K562 treated with DMSO at 1 percent for 48 hours (cell line): ENCODE data around the gene TUBGCP6. TPM values are rescaled to one million over a fixed set of nuclear protein-coding genes. Genes with fewer than 3 reads are reported as not detected.

Experiments used
- total RNA-seq: library from RNA; unstranded; fragments of 300-600 nt; gene quantifications from 2 replicates; pipeline ENCODE4 v1.2.3, GENCODE V29; 2022; ENCODE audit warnings: low replicate concordance; ENCODE audit errors: extremely low read depth

Gene TUBGCP6
- total RNA-seq, result not detected in 2 replicates

GRCh38 chr22:50244420-50245213 lies at the start of gene TUBGCP6:
TSS of gene TUBGCP6 (minus strand) at chr22:50245023. CDS start at chr22:50244459, 564 bp downstream.

DNA sequence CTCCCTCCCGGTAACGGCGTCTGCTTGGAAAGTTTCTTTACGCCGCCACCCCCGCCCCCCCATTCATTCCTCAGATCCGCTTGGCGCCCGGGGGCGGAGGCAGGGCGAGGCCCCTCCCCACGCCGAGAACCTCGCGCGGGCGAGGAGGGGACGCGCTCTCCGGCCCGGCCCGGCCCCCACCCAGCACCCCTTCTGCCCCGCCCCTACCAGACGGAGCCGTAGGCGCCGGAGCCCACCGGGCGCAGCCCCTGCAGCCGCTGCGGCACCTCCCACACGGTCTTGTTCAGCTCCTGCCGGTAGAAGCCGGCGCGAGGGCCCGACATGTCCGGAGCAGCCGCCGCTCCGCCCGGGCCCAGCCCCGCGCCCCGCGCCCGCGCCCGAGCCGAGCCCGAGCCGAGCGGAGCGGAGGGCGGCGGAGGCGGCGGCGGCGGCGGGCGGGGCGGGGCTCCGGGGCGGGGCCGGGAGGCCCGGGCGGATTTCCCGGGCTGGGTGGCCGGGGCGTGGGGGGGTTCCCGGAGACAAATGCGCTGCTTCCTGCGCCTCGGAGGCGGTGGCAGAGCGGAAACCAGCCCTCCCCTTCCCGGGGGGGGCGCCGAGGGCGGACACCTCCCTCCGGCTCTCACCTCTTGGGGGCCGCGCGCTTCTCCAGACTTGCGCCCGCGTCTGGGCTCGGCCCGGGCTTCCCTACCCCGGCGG lies 25.3 kb upstream of the TUBGCP6 start, which contains the start of gene MAPK11:
TSS of gene MAPK11 (minus strand) at position 411 of the 696 bp plus-strand sequence. CDS start at position 323, 88 bp downstream.

DNA sequence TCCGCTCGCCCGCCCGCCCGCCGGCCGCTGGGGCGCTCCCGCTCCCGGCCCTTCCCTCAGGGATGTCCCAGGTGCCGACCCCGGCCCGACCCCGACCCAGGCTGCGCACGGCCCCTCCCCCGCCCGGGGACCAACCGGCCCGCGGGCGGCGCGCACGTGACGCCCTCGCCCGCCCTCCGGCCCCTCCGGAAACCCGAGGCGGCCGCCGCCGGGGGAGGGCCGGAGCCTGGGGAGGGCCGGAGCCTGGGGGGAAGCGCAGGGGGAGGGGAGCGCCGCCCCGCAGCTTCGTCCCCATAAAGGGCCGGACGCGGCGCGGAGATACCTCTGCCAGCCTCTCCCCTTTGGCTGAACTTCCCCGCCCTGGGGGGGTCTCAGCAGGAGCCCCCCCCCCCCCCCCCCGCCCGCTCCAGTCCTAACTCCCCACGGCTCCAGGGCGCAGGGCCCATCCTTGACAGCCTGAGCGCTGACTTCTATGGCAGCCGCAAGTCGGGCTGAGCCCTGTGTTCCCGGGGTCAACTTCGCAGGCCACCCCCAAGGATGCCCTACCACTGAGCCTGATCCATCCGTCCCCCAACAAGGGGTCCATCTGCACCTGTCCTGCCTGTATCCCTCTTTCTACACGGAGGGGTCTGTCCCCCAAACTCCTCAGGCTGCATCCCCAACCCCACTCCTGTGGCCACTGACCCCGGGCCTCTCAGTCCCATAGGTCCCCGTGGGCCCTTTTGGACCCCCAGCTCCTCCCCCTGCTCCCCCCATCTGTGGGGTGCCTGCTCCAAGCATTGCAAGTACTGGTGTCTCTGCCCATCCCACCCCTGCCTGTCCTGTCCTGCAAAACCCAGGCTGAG lies 17.0 kb upstream of the TUBGCP6 start, which contains the start of gene MAPK12:
TSS of gene MAPK12 (minus strand) at position 69 of the 845 bp plus-strand sequence. CDS start 174 bp downstream, outside the sequence.

GRCh38 chr22:50250555-50251476 lies 6.0 kb upstream of the TUBGCP6 start, which contains the start of gene HDAC10:
TSS of gene HDAC10 (minus strand) at chr22:50251265. CDS start at chr22:50251032, 233 bp downstream.

GRCh38 chr22:50200461-50201190 lies 44.2 kb downstream of the TUBGCP6 start, which contains the start of gene SELENOO:
TSS of gene SELENOO (plus strand) at chr22:50201011. CDS start at chr22:50201037, 26 bp downstream.

DNA sequence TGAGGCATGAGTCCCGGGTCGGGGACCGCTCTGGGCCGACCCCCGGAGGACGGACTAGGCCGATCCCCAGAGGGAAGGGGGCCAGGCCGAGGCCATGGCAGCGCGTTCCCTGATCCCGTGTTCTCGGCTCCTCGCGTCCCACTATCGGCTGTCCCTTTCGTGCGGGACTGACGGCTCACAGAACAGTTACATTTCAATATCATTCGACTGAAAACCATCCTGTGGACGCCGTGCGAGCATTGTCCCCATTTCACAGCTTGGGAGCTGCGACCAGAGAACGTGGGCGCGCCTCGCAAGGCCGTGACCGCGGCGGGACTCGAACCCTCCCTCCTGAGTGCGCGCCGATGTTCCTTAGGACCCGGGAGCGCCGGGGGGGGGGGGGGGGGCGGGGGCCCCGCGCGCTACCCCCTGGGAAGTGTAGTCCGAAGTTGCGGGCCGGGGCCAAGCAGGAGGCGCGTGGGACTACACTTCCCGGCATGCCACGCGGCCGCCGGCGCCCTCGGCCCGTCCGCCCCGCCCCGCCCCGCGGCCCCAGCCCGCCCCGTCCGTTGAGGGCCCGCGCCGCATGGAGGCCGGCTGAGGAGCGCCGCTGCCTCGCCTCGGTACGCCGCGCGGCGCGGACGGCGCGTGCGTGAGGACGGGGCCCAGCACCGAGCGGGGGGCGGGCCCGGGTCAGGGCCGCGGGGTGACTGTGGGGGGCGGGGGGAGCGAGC lies 59.3 kb downstream of the TUBGCP6 start, which contains the start of gene TRABD:
TSS of gene TRABD (plus strand) at position 539 of the 713 bp plus-strand sequence. CDS start 7,148 bp downstream, outside the sequence.

GRCh38 chr22:50170453-50171318 lies 74.1 kb downstream of the TUBGCP6 start, which contains the start of gene PANX2:
TSS of gene PANX2 (plus strand) at chr22:50170731. CDS start at chr22:50170731, 0 bp downstream.

Other genes starting within 250 kb of the TUBGCP6 start
- not detected in 2 replicates for gene IL17REL, start 232.3 kb downstream of the TUBGCP6 start, total RNA-seq
- not detected in 2 replicates for gene TTLL8, start 186.7 kb downstream of the TUBGCP6 start, total RNA-seq
- gene MLC1, start 159.6 kb downstream of the TUBGCP6 start, total RNA-seq, result not detected in 2 replicates
- not detected in 2 replicates for gene MOV10L1, start 155.0 kb downstream of the TUBGCP6 start, total RNA-seq
- not detected in 2 replicates for gene PANX2, start 74.3 kb downstream of the TUBGCP6 start, total RNA-seq
- gene TRABD, start 59.1 kb downstream of the TUBGCP6 start, total RNA-seq, result 180 TPM in 1 of 2 replicates, not detected in the other
- not detected in 2 replicates for gene SELENOO, start 44.0 kb downstream of the TUBGCP6 start, total RNA-seq
- gene HDAC10, start 6.2 kb upstream of the TUBGCP6 start, total RNA-seq, result not detected in 2 replicates
- not detected in 2 replicates for gene MAPK12, start 16.7 kb upstream of the TUBGCP6 start, total RNA-seq
- gene MAPK11, start 25.4 kb upstream of the TUBGCP6 start, total RNA-seq, result not detected in 2 replicates
- not detected in 2 replicates for gene PLXNB2, start 62.6 kb upstream of the TUBGCP6 start, total RNA-seq
- gene DENND6B, start 82.0 kb upstream of the TUBGCP6 start, total RNA-seq, result not detected in 2 replicates
- gene PPP6R2, start 98.3 kb upstream of the TUBGCP6 start, total RNA-seq, result 112 TPM in 1 of 2 replicates, not detected in the other
- 58.0 TPM in 1 of 2 replicates, not detected in the other for gene SBF1, start 230.0 kb upstream of the TUBGCP6 start, total RNA-seq
- not detected in 2 replicates for gene ADM2, start 236.5 kb upstream of the TUBGCP6 start, total RNA-seq
- not detected in 2 replicates for gene MIOX, start 241.8 kb upstream of the TUBGCP6 start, total RNA-seq